Esophagus squamous epithelium (tissue), 4 donors: Measurements from ENCODE around the gene C1GALT1.

Source experiments
- POLR2A ChIP-seq, 4 donors: fragments of 450-650 bp; IDR thresholded peaks; one replicate each; pipeline ENCODE4 v1.6.1; 2017; ENCODE audit warnings: antibody characterized with exemption in 4 of 4, mild to moderate bottlenecking in 4 of 4, moderate library complexity in 3 of 4
- TF ChIP-seq, protein P1 (sequence below), 6 experiments: fragments of 450-650 bp in 4 of 6; fragments of 200-600 bp in 2 of 6; sonication (generic) in 2 of 6; IDR thresholded peaks; one replicate each; pipeline ENCODE4 v1.5.1; 2016 to 2019; ENCODE audit warnings: antibody characterized with exemption in 6 of 6, mild to moderate bottlenecking in 4 of 6, moderate library complexity in 4 of 6

DNA sequence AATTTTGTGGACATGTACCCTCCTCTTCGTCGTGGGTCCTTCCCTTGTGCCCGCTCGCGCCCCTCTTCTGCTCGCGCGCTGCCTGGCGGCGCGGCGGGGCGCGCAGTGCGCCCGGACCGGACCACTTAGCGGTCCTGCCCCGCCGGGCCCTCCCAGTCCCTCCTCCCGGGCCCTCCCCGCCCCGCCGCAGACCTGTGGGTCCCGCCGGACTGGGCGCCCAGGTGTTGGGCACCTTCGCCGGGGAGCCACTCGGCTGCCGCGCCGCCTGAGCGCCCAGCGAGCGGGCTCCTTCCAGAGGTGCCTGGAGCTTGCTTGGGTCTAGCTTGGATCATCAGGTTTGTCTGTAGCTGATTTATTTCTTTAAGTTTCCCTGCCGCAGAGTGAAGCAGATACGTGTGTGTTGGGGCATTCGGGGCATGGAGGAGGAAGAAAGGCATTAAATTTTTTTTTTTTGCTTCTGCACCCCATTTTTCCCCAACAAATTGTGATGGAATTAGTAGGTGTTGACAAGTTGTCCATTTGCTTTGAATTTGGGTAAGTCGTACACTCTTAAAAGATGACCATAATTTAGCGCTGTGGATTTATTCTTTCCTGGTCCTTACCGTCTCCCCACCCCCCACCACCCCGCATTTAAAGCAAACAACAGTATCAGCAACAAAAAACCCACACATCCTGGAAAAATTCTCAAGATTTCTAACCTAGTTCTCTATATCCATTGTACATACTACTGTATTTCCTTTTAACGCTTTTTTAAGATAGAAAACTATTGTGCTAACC is 905 bp downstream of the C1GALT1 start:
- TF ChIP-seq, protein P1, sequence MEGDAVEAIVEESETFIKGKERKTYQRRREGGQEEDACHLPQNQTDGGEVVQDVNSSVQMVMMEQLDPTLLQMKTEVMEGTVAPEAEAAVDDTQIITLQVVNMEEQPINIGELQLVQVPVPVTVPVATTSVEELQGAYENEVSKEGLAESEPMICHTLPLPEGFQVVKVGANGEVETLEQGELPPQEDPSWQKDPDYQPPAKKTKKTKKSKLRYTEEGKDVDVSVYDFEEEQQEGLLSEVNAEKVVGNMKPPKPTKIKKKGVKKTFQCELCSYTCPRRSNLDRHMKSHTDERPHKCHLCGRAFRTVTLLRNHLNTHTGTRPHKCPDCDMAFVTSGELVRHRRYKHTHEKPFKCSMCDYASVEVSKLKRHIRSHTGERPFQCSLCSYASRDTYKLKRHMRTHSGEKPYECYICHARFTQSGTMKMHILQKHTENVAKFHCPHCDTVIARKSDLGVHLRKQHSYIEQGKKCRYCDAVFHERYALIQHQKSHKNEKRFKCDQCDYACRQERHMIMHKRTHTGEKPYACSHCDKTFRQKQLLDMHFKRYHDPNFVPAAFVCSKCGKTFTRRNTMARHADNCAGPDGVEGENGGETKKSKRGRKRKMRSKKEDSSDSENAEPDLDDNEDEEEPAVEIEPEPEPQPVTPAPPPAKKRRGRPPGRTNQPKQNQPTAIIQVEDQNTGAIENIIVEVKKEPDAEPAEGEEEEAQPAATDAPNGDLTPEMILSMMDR (IDR thresholded peaks at IDR 0.05): no peak
- TF ChIP-seq POLR2A (IDR thresholded peaks at IDR 0.05): no peak
